NCI-H510A treated with DMSO at 0.1 percent for 48 hours (cell line): ENCODE results near the gene HNF4A.

Source experiments
- DNase-seq: peaks from one replicate; lab custom pipeline; 2025; lab: John Stamatoyannopoulos, UW

HNF4A gene

GRCh38 chr20:44406572-44407137 lies 51.2 kb downstream of the HNF4A start:
- no peak for DNase-seq

DNA sequence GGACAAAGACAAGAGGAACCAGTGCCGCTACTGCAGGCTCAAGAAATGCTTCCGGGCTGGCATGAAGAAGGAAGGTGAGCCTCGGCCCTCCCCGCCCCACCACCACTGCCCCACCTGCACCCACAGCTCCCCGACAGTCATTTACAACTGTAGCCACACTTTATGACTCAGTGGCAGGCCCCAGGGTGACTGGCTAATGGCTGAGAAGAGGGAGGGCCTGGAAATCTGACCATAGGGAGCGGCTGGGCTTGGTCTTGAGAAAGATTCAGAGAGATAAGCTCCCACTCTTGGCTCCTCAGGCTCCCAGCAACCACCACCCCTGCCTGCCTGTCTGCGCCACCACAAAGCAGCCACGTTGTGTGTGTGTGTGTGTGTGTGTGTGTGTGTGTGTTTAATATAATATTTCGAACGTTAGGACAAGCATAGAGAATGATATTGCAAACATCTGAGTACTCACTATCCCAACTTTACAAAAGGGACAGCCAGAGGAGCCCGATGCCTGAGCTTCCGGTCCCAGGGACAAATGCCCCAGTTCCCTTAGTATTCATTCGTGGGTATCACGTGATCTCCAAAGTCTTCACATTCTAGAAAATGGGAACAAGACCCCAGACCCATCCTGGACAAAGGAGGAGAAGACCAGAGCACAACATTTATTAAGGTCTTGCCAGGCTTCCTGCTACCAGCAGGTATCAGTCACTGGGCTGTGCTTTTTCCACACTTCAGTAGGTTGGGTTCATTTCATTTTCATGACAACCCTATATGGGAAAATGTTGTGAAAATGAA lies 52.1 kb downstream of the HNF4A start:
- DNase-seq: no peak

- DNase-seq: no peak
These were observed 53.7 kb downstream of the HNF4A start for GRCh38 chr20:44409132-44409600.

DNA sequence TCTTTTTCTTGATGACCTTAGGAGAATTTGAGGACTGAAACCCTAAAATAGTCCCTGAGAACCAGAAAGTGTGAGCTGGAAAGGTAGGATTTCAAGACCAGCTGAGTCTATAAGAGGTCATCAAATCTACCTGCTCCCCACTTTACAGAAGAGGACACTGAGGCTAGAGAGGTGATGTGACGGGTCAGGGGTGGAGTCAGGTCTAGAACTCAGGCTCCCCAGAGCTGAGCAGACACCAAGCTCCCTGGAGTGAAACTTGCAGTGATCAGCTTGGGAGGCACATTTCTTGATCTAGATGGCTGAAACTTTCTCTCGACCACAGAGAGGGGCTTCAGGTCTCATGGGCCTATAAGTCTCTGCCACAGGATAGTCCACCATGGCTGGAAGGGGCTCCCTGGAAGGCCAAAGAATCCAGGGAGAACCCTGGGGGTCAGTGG lies 55.1 kb downstream of the HNF4A start:
- DNase-seq: no peak

- no peak for DNase-seq
These were observed 55.7 kb downstream of the HNF4A start for GRCh38 chr20:44411020-44411756.

- DNase-seq: no peak
These were observed 56.4 kb downstream of the HNF4A start for GRCh38 chr20:44411757-44412401.

- no peak for DNase-seq
These were observed 57.1 kb downstream of the HNF4A start for GRCh38 chr20:44412402-44413144.

GRCh38 chr20:44413575-44414345 lies 58.3 kb downstream of the HNF4A start:
- DNase-seq: no peak

GRCh38 chr20:44414346-44414714 lies 58.8 kb downstream of the HNF4A start:
- no peak for DNase-seq

- no peak for DNase-seq
These were observed 59.3 kb downstream of the HNF4A start for GRCh38 chr20:44414808-44415207.

DNA sequence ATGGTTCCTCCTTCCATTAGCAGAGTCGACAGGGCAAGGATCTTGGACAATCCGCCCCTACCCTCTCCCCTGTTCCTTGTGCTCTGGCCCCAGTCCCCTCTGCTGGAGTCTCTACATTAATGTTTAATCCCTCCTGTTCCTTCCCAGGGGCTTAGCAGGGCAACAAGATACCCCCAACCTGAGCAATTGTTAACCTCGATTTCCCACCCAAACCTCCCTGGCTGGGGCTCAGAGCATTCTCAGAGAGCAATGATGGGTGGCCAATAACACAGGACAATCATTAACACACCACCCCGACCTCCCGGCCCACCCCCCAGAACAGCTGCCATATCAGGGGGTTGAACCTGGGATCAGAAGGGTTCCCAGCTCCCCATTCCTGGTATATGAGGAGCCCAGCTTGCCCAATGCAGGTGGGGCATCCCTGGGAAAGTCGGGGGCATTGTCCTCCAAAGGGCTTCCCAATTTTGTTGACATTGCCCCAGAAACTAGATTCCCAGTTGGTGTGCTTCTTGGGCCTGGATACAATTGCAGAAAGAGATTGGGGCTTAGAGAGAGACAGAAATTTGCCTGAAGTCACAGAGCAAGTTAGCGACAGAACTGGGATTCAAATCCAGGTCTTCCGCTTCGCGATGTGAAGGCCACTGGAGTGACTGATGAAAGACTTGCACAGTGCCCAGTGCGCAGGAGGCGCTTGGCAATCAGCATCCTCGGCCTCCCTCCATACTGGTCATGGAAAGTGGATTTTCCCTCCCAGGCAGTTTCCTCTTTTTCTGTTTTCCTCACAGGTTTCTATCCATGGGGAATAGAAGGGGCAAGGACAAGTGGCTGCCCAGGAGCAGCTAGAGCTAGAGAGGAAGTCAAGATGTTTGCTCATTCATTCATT lies 60.6 kb downstream of the HNF4A start:
- DNase-seq: no peak

DNA sequence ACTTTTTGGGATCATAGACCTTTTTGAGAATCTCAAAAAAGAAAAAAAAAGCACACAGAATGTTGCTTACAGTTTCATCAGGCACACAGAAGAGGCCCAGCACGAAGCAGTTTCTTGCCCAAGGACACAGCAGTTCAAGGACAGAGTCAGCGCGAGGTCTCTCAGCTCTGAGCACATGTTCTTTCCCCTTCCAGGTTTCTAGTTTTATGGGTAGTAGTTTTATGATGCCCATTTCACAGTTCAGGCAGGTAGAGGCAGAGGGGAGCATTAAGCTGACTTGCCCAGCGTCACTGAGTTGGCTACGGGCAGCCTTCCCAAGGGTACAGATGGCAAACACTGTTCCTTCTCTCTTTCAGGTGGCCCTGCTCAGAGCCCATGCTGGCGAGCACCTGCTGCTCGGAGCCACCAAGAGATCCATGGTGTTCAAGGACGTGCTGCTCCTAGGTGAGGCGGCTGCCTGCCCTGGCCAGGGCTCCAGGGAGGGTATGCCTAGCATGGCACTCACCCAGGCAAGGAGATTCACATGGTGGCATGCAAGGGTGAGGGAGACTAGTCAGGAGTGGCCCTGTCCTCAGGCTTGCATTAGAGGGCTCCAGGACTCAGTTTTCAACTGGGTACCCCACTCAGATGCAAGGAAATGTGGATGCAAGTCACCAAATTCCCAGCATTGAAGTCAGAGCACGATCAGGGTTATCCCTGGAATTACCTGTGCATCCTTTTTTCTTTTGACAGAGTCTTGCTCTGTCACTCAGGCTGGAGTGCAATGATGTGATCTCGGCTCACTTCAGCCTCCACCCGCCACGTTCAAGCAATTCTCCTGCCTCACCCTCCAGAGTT lies 62.8 kb downstream of the HNF4A start:
- no peak for DNase-seq

GRCh38 chr20:44419131-44419844 lies 63.8 kb downstream of the HNF4A start:
- no peak for DNase-seq

- no peak for DNase-seq
These were observed 65.0 kb downstream of the HNF4A start for GRCh38 chr20:44420497-44420896.

GRCh38 chr20:44422083-44422482 lies 66.6 kb downstream of the HNF4A start:
- DNase-seq: no peak

GRCh38 chr20:44423480-44423879 lies 68.0 kb downstream of the HNF4A start:
- DNase-seq: peak; percentile 1

GRCh38 chr20:44424039-44424495 lies 68.6 kb downstream of the HNF4A start:
- DNase-seq: no peak

DNA sequence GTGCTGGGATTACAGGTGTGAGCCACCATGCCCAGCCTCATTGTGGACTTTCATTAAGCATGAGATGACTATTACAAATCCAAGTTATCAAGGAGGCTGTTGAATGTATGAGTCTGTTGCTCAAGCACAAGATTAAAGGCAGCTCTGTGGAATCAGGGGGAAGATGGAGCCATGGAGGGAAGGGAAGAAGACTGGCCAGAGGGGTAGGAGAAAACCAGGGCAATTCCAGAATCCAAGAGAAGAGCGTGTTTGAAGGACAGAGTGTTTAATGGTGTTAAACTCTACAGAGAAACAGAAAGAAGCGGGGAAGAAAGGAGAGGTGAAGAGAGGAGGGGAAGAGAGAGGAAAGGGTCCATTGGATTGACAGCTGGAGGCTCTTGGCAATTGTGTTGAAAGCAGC lies 70.4 kb downstream of the HNF4A start:
- no peak for DNase-seq
